H4 (cell line): Measurements from ENCODE around the gene KLHL30. TPM values are rescaled to one million over a fixed set of nuclear protein-coding genes. Genes with fewer than 3 reads are reported as not detected.

Source experiments
- DNase-seq: peaks from one replicate; pipeline ENCODE4 v3.0.0-alpha.2; 2015; ENCODE audit warnings: low spot score
- total RNA-seq: library from RNA; depleted of rRNA; stranded (reverse); fragments of >200 nt; shearing (Covaris generic); gene quantifications from 2 replicates; pipeline ENCODE4 v1.2.3, GENCODE V29; 2014

KLHL30 gene
- total RNA-seq, 1 experiment from 2014 or later: not detected

- no peak for DNase-seq
Measured at GRCh38 chr2:238149841-238150572, 11.5 kb downstream of the KLHL30 start.

DNA sequence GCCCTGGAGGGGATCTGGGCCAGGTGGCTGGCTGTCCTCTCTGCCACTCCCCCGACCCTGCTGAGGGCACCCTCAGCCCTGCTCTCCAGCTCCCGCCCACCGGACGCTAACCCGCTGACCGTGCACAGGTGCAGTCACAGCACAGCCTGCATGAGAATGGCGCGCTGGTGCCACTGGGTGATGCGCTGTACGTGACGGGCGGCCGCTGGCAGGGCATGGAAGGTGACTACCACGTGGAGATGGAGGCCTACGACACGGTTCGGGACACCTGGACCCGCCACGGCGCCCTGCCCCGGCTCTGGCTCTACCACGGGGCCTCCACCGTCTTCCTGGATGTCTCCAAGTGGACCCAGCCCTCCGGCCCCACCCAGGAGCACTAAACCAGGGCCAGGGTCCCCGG lies 12.2 kb downstream of the KLHL30 start:
- no peak for DNase-seq

GRCh38 chr2:238151205-238151604 lies 12.7 kb downstream of the KLHL30 start:
- no peak for DNase-seq

GRCh38 chr2:238151628-238152235 lies 13.3 kb downstream of the KLHL30 start:
- DNase-seq: no peak

DNA sequence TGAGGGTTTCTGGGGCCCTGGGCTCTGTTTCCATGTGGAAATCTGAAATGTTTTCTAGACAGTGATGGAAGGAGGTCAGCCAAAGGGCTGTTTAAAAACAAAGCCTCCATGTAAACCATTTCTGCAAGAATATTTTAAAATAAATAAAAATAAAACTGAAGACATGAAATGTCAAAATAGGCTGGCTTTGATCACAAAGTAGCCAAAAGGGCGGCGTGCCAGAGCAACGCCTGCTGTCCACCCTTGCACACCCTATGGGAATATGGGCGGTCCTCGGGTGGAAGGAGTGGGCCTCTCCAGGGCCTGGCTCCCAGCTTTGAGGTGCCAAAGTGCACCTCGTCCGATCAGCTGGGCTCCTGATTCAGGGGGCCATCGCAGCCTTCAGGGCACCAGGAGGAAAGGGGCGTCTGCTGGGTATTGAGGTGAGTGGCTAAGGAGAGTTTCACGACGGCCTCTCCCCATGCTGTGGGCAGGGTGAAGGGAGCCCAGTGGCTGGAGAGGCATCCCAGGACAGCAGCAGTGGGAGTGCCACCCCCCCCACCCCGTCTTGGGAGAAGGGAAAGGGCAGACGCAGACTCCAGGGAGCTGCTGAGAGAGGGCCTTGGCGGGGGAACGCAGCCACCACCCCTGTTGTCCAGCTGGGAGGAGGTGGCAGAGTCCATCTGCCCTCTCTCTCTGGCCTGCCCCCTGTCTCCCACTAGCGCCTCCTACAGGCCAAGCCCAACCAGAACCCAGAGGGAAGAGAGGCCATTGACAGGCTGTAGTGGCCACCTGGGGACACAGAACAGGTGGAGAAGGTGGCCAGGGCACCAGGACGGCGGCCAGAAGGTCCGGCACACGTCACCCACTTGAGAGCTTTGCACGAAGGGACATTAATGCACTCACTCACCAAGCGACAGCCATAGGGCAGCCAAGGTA lies 14.6 kb downstream of the KLHL30 start:
- no peak for DNase-seq

- DNase-seq: no peak
Measured at GRCh38 chr2:238154570-238154969, 16.1 kb downstream of the KLHL30 start.

- peak; percentile 41 for DNase-seq
Measured at GRCh38 chr2:238155051-238155760, 16.7 kb downstream of the KLHL30 start.

GRCh38 chr2:238155761-238156694 lies 17.6 kb downstream of the KLHL30 start:
- no peak for DNase-seq

DNA sequence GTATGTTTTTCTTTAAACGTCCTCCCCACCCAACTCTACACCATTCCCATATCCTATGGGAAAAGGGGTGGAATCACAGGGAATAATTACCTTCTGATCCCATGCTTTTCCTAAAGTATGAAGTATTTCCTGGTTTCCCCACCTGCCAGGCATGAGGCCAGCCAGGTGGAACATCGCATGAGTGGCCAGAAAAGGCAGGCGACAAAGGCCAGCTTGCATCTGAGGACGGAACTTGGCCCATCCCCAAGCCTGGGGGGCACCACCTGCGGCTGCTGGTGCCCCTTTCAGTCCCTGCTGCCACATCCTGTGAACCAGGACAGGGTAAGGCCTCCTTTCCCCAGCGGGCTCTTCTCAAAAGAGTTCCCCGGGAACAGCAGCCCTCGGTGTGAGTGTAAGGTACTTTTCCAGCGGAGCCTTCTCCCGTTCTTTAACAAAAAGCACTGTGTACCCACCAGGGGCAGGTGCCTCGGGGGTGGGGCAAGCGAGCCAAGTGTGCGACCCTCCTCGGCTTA lies 19.1 kb downstream of the KLHL30 start:
- DNase-seq: no peak

DNA sequence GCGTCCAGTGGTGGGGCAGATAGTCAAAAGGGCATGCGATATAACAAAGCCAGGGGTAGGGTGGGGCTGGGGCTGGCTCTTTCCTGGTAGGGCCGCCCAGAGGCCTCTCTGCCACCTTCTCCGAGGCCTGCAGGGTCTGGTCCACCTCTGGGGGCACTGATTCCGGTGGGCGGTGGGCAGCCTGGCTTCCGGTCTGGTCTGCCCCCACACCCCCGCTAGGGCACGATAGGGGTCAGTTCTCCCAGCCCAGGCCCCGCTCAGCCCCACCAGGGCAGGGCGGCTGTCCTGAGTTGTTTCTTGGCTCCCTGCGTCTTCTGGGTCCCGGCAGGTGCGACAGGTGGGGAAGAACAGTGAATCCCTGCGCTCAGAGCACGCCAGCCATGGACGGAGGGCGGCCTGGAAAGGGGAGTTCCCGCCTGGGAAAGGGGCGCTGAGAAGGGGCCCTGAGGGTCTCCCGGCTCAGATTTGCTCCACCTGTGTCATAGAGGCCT lies 19.6 kb downstream of the KLHL30 start:
- DNase-seq: no peak

DNA sequence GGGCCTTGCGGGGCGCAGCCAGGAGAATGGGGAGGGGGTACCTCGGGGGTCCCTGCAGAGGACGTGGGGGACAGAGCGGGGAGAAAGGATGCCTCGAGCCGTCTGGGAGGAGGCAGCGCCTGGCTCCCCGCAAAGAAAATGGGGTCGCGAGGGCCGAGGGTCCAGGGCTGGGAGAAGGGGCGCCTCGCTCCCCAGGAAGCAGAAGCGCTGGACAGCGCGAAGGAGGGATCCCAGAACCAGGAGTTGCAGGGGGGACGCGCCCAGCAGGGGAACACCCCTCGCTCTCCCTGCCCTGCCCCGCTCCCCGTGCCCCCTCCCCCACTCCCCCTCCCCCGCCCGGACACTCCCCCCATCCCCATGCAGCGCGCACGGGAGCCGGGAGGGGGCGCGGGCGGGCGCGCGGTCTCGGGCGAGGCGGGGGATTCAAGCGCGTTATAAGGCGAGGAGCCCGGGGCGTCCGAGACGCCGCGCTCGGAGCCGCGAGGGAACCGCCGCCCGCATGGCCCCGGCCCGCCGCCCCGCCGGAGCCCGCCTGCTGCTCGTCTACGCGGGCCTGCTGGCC lies 20.1 kb downstream of the KLHL30 start, which contains the start of gene ERFE:
TSS of gene ERFE (plus strand) at position 462 of the 562 bp plus-strand sequence. CDS start at position 500, 38 bp downstream.
- no peak for DNase-seq

DNA sequence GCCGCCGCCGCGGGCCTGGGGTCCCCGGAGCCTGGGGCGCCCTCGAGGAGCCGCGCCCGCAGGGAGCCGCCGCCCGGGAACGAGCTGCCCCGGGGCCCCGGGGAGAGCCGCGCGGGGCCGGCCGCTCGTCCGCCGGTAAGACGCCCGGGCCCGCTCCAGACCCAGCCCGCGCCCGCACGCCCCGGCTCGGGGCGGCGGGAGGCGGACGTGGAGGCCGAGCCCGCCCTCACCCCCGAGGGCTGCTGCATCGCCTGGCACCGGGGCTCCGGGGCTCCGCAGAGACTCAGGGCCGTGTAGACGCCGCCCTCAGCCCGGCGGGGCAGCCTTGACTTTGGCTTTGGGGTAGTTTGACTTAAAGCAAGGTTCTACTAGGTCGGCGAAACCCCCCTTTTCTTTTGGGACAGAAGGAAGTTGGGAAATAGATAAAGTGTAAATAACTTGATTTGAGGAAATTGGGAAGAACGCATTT lies 20.6 kb downstream of the KLHL30 start:
- no peak for DNase-seq

DNA sequence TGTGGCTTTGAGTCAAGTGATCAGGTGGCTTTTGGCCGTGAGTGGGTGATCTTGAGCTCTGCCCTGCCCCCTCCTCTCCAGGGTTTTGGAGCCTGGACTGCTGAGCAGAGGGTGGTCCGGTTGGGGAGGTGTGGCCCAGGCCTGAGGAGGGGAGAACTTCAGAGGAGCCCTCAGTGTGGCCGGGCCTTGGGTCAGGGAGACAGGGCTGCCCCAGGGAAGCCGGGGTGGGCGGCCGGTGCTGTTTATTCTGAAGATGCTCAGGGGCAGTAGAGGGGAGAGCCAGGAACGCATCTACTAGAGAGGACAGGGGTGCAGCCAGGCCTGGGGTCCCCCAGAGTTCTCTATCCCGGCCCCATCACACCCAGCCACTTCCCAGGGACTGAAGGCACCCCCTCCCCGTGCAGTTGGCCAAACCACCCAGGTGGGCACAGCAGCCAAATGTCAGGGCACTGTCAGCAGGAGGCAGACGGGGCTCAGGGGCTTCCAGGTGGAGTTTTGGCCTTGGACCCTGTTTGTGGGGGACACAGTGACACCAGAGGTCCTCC lies 21.3 kb downstream of the KLHL30 start:
- DNase-seq: no peak

GRCh38 chr2:238160206-238161129 lies 22.0 kb downstream of the KLHL30 start:
- DNase-seq: no peak

- no peak for DNase-seq
Measured at GRCh38 chr2:238161291-238162051, 23.0 kb downstream of the KLHL30 start.

GRCh38 chr2:238162251-238162845 lies 23.9 kb downstream of the KLHL30 start:
- DNase-seq: no peak

DNA sequence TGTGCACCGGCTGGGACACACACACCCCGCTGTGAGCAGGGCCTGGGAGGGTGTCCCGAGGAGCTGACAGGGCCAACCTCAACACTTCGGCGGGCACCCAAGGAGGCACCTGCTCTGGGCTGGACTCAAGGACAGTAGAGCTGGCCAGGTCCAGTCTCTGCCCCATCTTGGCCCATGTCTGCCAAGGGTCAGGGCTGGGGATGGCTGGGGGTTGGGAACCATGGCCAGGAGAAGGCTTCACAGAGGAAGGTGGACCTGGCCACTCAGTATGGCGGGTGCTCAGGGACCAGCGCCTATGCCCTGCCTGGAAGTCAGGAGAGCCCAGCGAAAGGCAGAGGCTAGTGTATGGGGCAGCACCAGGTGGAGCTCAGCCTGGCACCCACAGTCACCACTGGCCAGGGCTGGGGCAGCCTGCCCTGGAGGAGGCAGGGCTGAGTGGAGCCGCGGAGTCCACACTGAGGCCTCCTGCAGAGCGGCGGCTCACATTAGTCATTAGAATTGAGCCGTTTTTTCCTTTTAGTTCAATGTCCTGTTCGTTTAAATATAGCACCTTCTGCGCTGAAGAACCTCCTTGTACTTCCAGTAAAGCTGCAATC lies 24.5 kb downstream of the KLHL30 start:
- DNase-seq: no peak
